ENCODE data around the gene MBLAC1.

GRCh38 chr7:100119072-100119969 lies 7.4 kb upstream of the MBLAC1 start, which contains the start of the genes CNPY4 and TAF6:
- TF ChIP-seq POLR2AphosphoS5 (IDR thresholded peaks at IDR 0.05) (peak; percentile 80 to 84), CTCF (IDR thresholded peaks at IDR 0.05) (peak in 2 of 3 experiments; percentile 13 to 36), POLR2A (IDR thresholded peaks at IDR 0.05; ENCODE audit: low read depth) (peak; percentile 26), EP300 (IDR thresholded peaks at IDR 0.05) (no peak)
